GM18873 (cell line): Measurements from ENCODE around the gene SPATC1L.
"Not testable (repeated sequence)": the region's sequence is repeated elsewhere in the genome, so short reads cannot be mapped to it uniquely, and the experiment has no call there.

ENCODE experiments used
- ATAC-seq: cut with Tn5 transposase; IDR thresholded peaks from one replicate; pipeline ENCODE4 v1.9.1; 2021; ENCODE audit warnings: mild to moderate bottlenecking, moderate library complexity, moderate number of reproducible peaks; ENCODE audit not compliant: unreplicated experiment, low FRiP score

Gene SPATC1L

DNA sequence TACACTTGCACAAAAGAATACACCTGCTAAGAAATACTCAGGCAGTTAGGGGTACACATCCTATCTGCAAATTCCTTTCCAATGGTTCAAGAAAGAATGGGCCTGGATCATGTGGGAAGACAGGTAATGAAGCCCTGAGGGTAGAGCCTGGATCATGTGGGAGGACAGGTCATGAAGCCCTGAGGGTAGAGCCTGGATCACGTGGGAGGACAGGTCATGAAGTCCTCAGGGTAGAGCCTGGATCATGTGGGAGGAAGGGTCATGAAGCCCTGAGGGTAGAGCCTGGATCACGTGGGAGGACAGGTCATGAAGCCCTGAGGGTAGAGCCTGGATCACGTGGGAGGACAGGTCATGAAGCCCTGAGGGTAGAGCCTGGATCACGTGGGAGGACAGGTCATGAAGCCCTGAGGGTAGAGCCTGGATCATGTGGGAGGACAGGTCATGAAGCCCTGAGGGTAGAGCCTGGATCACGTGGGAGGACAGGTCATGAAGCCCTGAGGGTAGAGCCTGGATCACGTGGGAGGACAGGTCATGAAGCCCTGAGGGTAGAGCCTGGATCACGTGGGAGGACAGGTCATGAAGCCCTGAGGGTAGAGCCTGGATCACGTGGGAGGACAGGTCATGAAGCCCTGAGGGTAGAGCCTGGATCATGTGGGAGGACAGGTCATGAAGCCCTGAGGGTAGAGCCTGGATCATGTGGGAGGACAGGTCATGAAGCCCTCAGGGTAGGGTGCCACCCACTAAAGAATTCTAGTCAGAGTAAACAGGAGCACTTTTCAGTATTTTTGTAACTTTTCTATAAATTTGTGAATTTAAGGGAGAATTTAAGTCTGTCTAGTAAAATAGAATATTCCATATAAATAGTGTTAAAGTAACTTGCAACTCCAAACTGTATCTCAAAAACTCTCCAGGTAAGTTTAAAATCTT, 16.9 kb upstream of the SPATC1L start:
- not testable (repeated sequence) for ATAC-seq

DNA sequence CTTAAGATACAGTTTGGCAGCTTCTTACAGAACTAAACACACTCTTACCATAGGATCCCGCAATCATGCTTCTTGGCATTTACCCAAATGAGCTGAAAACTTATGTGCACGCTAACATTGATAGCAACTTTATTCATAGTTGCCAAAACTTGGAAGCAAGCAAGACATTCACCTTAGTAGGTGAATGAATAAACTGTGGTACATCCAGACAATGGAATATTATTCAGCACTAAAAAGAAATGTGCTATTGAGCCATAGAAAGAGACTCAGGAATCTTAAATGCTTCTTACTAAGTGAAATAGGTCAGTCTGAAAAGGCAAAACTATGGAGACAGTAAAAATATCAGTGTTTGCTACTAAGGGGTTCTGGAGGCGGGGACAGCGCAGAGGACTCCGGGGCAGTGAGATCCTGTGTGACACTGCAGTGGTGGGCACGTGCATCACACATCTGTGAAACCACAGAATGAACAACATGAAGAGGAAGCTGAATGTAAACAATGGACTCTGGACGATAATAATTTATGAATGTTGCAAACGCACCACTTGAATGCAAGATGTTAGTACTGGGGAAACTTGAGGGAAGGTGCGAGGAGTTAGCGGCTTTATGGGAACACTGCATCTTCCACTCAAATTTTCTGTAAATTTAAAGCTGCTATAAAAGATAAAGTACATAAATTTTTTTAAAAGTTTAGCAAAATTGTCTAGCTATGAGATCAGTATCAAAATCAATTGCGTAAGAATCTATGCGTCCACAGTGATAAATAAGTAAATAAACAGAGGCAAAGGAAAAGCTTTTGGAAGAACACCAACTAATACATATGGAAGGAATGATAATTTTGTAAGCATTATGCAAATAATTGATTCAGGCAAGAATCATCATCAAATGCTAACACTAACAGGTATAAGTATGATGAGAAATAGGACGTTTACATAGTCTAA, 15.4 kb upstream of the SPATC1L start:
- no peak for ATAC-seq

DNA sequence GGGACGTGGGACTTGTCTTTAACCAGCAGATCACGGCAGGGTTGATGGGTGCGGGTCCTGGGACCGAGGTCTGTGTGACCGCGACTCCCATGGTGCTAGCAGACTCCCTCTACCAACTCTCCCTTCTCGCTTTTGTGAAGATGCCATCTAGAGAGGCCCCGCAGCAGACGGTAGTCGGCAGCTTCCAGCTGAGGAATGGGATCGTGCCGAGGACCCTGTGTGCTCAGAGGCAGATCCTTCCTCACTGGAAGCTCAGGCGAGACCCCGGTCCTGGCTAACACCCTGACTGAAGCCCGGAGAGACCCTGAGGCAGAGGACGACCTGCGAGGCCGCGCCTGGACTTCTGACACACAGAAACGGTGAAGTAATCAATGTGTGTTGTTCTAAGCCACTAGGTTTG, 12.5 kb upstream of the SPATC1L start:
- ATAC-seq = no peak

DNA sequence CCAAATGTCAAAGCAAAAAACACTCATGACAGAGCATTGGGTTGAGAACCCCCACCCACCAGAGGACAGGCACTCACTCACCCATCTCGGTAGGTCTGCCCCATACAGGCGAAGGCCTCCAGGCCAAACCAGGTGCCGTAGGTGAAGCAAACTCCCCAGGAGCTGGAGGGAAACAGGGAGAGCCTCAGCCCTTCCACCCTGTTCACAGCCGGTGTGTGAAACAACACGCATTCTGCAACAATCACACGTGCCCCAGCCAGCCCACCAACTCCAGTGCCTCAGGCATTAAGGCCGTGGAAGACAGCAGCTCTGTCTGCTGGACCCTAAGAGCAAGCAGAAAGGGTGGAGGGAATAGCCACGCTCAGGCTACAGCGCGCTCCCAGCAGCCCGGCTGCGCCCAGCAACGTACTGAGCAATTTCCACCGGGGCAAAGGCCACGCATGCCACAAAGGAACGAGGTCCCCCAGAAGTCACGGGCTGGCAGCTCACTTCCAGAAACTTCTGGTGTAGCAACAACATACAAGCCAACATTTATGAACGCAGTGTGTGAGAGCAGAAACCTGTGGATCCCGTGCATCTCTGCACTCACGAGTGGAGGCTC, 11.4 kb upstream of the SPATC1L start:
- no peak for ATAC-seq

DNA sequence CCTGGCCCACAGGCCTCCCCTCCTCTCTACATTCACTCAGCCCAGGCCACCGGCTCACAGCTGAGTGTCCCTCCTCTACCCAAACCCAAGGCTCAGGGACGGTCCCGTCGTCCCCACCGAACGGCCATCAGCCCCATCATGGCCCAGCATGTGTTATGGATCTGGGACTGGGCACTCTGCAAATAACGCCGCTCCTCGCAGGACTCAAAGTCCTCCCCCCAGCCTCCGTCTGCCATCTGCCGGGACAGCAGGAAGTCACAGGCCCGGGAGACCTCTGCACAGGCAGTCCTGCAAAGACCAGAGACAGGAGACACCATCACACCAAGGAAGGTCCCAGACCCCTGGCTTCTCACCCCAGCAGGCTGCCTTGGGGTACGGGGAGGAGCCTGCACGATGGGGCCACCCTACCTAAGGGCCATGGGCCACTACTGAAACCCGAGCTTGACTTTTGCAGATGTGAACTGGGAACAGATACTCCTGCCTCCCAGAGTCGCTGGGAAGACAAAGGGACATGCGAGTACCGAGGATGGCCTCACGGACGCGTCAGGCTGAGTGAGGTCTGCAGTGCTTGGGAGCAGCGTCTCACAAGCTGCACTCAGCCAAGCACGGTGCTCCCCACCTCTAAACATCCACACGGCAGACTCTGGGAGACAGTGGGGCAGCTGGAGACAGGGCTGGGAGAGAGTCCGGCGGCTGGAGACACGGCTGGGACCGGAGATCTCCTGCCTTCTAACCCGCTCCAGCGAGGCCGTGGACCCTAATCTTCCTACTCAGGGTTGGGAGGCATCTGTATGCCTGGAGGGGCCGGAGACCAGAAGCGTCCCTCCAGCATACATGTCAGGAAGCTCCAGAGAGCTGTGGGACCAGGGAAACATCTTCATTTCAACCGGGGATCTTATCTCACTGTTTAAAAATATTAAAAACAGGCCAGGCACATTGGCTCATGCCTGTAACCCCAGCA, 10.4 kb upstream of the SPATC1L start:
- no peak for ATAC-seq

DNA sequence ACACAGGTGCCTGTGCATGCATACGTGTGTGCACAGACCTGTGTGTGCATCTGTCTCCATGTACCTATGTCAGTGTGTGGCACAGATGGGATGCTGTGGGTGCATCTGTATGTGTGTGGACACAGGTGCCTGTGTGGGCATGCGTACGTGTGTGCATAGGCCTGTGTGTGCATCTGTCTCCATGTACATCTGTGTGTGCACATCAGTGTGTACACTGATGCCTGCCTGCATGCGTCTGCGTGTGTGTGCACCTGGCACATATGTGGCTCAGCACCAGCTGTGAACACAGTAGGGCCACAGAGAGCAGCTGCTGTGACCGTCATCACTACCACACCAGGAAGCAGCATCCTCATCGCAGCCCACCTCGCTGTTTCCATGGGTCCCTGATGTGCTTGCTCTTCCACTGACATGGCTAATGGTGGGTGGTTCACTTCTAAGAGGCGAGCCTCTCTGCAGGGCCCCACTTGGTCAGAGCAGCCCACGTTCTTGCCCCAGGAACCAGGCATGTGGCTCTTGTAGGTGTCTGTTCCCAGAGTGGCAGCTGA, 9.6 kb upstream of the SPATC1L start:
- ATAC-seq = no peak

DNA sequence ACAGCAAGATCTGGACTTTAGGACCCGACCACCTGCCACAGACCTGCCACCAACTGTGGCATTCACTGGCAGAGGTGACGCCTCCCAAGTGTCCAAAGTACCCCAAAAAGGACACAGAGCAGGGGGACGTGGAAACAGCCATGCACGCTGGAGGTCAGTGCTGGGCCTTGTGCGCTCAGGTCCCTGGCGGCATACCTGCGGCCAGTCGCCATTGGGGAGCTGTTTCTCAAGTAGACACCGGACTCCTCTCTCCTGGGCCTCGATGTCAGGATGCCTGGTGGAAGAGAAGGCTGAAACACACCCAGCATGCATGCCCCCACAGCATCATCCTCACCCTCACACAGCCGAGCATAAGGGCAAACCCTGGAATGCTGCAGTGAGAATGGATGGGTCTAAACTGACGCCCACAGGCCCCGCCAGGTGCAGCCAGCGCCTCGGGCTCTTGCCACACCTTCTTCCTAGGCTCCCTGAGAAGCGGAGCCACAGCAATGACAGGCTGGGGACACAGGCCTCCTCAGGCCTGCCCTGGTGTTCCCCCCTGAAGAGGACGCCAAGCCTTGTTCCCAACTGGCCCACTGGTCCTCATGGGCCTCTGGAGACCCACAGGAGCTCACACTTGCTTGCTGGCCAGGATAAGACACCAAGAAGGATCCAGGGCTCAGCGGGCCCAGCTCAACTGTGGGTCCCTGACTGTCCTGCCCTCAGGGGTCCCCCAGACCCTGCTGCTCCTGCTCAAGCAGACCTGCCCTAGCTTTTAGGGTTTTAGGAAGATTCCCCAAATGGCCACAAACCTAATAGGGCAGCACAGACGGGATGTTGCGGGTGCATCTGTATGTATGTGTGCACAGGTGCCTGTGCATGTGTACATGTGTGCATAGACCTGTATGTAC, 7.7 kb upstream of the SPATC1L start:
- ATAC-seq = no peak

DNA sequence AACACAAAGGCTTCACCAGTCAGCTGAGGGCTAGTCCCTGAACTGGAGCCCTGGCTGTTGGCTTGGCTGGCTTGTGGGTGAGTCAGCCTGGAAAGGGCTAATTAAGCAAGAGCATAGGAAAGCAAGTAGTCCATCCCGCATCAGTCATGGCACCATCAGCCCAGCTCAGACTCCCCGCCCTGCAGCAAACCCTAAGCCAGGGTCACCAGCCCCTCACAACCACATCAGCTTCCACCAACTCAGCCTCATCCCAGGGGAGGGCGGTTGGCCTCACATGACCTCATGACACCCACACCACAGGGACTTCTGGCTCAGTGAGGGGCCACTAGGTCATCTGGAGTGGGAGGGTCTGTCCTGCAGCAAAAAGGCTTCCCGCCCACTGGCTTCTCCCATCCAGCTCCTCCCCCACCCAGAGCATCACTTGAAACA, 7.0 kb upstream of the SPATC1L start:
- no peak for ATAC-seq

DNA sequence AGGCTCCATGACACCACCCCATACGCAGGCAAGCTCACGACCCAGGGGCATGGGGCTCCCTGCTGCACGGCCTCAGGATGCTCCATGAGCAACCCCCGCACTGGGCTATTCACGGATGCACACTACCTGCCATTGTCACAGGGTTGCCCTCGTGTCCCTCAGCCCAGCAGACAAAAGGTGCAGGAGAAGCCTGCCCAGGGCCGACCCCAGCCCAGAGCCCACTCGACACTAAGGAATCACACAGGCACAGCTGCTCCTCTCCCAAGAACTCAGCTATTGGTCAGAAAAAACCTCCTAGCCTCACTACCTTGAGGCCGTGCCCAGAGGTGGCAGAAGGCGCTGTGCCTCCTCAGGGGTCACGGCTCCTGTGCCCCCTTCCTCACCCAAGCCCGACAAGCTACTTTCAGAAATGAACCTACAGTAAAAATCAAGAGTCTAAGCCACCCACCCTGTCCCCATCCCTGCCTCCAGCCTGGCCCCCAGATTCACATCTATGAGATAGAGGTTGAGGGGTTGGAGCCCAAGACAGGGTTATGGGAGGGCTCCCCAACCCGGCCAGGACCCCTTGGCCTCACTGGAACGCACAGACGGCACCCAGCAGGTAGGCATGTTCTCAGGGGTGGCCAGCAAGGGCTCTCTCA, 6.4 kb upstream of the SPATC1L start:
- ATAC-seq = no peak

DNA sequence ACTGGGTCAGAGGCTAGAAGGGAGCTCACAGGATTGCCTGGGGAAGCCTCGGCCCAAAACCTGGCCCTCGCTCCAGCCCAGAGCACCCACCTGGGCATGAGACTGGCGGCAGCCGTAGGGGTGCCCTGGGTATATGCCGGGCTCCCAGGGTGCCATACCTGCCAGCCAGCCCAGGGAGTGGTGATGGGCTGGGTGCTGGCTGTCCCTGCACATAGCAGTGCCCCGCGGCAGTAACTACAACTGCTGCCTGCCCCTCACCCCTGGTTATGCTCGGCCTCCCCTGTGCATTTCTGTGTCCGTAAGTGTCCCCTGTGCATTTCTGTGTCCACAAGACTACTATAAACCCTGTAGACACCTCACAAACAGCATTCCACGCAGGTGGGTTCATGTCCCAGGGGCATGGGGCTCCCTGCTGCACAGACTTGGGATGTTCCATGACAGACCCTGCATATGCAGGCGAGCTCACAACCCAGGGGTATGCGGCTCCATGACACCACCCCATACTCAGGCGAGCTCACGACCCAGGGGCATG, 5.8 kb upstream of the SPATC1L start:
- ATAC-seq = no peak

DNA sequence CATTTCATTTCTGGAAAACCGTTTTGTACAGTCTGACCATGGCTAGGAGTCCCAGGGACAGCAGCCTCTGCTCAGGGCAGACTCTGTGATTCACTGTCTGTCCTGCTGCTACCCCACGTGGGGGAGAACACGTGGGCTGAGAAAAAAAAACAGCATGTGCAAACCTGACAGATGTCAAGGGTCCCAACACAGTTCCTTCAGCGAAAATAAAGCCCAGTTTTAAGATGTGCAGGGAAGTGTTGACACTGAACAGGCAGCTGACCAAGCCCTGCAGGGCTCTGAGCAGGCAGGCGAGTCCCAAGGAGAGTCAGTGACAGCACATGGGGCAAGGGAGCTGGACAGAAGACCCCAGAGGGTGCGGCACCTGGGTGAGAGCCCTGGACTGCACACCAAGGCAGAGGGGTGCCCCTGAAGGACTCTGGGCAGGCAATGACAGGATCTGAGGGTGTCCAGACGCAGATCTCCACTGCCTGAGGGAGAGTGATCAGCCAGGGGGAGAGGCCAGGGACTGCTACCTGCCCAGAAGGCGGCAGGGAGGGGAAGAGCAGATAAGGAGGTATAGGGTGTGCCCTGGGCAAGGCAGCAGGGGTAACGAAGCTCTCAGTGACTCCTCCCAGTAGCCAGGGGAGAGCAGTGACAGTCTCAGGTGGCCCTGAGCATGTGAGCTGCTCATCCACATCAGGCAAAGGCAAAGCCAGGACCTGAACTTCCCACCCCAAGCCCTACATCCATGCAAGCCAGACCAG, 5.1 kb upstream of the SPATC1L start:
- no peak for ATAC-seq

DNA sequence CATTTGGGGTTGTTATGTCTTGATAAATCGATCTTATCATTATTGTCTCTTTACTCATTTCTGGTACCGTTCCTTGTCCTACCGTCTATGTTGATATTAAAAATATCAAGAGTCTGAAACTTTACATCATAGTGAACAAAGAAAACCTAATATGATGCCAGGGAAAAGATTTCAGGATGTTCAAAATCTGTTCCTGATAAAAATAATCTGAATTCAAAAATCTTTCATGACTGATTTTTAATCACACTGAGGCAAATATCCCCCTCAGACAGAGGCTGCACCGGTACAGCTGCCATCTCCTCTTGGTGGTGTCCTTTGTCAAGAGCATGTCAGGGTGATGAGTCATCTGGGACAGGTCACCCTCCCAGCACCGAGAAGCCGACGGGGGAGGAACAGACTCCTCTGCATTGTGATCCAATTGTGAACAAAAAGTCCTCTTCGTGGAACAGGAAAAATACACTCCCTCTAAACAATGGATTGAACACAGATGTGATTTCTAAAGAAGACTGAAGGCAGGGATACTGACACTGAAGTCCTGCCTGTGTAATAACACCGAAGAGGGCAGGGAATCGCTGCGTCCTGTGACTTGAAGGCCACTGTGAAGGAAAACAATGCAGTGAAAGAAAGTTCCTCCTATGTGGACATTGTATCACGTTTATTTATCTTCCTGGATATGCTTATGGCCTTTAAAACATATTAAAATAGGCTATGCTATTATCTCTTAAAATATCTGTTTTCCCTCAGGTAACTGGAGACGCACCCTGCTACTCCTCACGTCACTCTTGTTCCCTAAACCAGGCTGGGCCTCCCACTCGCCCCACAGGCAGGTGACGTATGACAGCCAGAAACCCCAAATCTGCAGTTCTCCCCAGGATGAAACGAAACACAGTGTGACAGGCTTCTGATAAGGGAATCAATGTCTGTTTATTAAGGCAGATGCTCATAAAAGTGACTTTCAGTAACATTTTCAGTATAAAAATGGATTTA, 4.3 kb upstream of the SPATC1L start:
- ATAC-seq = no peak

DNA sequence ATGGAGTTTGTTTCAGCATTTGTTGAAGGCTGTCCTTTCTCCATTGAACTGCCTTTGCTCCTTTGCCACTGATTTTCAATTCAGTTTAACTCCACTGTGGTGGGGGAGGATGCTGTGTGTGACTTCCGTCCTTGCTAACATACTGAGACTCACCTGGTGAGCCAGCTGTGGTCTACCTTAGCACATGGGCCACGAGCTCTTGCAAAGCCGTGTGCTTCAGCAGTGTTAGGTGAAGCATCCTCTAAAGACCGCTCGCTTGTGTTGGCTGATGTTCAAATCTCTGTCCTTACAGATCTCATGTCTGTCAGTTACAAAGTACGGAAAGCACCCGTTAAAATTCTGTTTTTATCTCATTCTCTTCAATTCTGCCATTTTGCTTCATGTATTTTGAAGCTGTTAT, 3.6 kb upstream of the SPATC1L start:
- no peak for ATAC-seq

DNA sequence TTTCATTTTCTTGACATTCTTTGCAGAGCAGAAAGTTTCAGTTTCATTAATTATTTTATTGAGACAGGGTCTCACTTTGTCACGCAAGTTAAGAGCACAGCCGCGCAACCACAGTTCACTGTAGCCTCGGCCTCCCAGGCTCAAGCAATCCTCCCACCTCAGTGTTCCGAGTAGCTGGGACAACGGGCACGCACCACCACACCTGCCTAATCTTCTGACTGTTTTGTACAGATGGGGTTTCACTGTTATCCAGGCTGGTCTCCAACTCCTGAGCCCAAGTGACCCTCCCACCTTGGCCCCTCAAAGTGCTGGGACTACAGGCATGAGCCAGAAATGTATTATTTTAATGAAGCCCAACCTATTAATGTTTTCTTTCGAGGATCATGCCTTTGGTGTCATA, 3.0 kb upstream of the SPATC1L start:
- ATAC-seq = no peak

DNA sequence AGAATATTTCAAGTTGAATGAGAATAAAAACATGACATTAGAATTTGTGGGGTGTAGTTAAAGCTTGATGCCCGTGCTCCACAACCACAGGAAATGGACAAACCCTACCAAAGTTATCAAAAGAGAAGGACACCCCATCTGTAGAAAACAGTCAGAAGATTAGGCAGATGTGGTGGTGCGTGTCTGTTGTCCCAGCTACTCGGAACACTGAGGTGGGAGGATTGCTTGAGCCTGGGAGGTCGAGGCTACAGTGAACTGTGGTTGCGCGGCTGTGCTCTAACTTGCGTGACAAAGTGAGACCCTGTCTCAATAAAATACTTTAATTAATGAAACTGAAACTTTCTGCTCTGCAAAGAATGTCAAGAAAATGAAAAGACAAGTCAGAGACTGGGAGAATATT, 1.5 kb upstream of the SPATC1L start:
- no peak for ATAC-seq
